H1 (cell line): ENCODE data around the gene CNTD1. TPM values are rescaled to one million over a fixed set of nuclear protein-coding genes. Genes with fewer than 3 reads are reported as not detected.

Experiments used
- CTCF ChIA-PET: fragments of 300-600 bp; sonication (Branson Sonifier 250); formaldehyde crosslinking; loops from one replicate; lab custom pipeline; 2021; ENCODE audit not compliant: partially characterized antibody; lab: Charles Lee
- POLR2A ChIA-PET: fragments of 300-600 bp; sonication (Branson Sonifier 250); formaldehyde crosslinking; loops from one replicate; lab custom pipeline; 2021; ENCODE audit warnings: inconsistent platforms; ENCODE audit not compliant: partially characterized antibody; lab: Charles Lee
- DNase-seq, 2 experiments: peaks; one replicate each; pipeline versions ENCODE4 v3.0.0 to v3.0.0-alpha.2; 2010 to 2022; ENCODE audit warnings: low spot score in 2 of 2, low read depth in 1 of 2, mixed read lengths in 1 of 2
- FAIRE-seq: peaks from 2 replicates; lab custom pipeline; 2011; peaks lifted over from hg19 to GRCh38; lab: Jason Lieb, UNC
- H2AFZ ChIP-seq: 2 replicates; pipeline ENCODE4 v1.8.1; 2012; ENCODE audit warnings: low read length, inconsistent platforms
- H2AK5ac ChIP-seq: 2 replicates; pipeline ENCODE4 v1.6.1; 2013; ENCODE audit warnings: low read depth, low read length
- H2BK120ac ChIP-seq: replicated peaks from 2 replicates; pipeline ENCODE3; 2013; ENCODE audit warnings: low read depth, low read length, inconsistent platforms
- H2BK12ac ChIP-seq: 2 replicates; pipeline ENCODE4 v1.6.1; 2013; ENCODE audit warnings: low read depth, low read length
- H2BK15ac ChIP-seq: 2 replicates; pipeline ENCODE4 v1.6.1; 2013; ENCODE audit warnings: low read length
- H2BK20ac ChIP-seq: 2 replicates; pipeline ENCODE4 v1.6.1; 2013; ENCODE audit warnings: low read length
- H2BK5ac ChIP-seq: 2 replicates; pipeline ENCODE4 v1.6.1; 2013; ENCODE audit warnings: low read depth, low read length
- H3K14ac ChIP-seq: 2 replicates; pipeline ENCODE4 v1.6.1; 2013; ENCODE audit warnings: inconsistent platforms; ENCODE audit not compliant: insufficient read length
- H3K18ac ChIP-seq: 2 replicates; pipeline ENCODE4 v1.6.1; 2013; ENCODE audit warnings: low read length; ENCODE audit errors: extremely low read depth
- H3K23ac ChIP-seq: 2 replicates; pipeline ENCODE4 v1.6.1; 2013; ENCODE audit warnings: inconsistent platforms; ENCODE audit not compliant: insufficient read length
- H3K23me2 ChIP-seq: 2 replicates; pipeline ENCODE4 v1.6.1; 2013; ENCODE audit warnings: low read depth, low read length
- H3K27ac ChIP-seq: 2 replicates; pipeline ENCODE4 v1.6.1; 2011; ENCODE audit warnings: low read depth, low read length, inconsistent platforms
- H3K27me3 ChIP-seq, 4 experiments: replicated peaks in 1 of 4; 1 replicate in 1 of 4; 2 replicates in 3 of 4; pipeline versions ENCODE4 v1.6.1 to v1.8.1; 2011 to 2013; ENCODE audit warnings: low read length in 3 of 4, mild to moderate bottlenecking in 3 of 4, inconsistent platforms in 2 of 4, mixed read lengths in 2 of 4, moderate library complexity in 1 of 4; ENCODE audit not compliant: control insufficient read depth in 3 of 4, insufficient read depth in 3 of 4; ENCODE audit errors: extremely low read depth in 1 of 4
- H3K36me3 ChIP-seq, 4 experiments: 2 replicates each; pipeline versions ENCODE4 v1.6.1 to v1.8.1; 2011 to 2013; ENCODE audit warnings: mild to moderate bottlenecking in 4 of 4, low read length in 3 of 4, moderate library complexity in 2 of 4, control low read depth in 1 of 4, inconsistent platforms in 1 of 4; ENCODE audit not compliant: insufficient read depth in 4 of 4, control insufficient read depth in 2 of 4
- H3K4ac ChIP-seq: replicated peaks from 2 replicates; pipeline ENCODE3; 2013; ENCODE audit warnings: low read length, low read depth, mixed read lengths, inconsistent platforms; ENCODE audit not compliant: insufficient read length
- H3K4me1 ChIP-seq, 4 experiments: replicated peaks in 1 of 4; 1 replicate in 1 of 4; 2 replicates in 3 of 4; pipeline versions ENCODE4 v1.6.1 to v1.8.1; 2011 to 2013; ENCODE audit warnings: low read length in 3 of 4, inconsistent platforms in 2 of 4, mixed read lengths in 1 of 4; ENCODE audit not compliant: insufficient read depth in 4 of 4, control insufficient read depth in 3 of 4
- H3K4me2 ChIP-seq, 2 experiments: 2 replicates each; pipeline versions ENCODE4 v1.6.1 to v1.8.1; 2011 to 2013; ENCODE audit warnings: low read depth in 2 of 2, low read length in 2 of 2, control low read depth in 1 of 2, inconsistent platforms in 1 of 2, mild to moderate bottlenecking in 1 of 2; ENCODE audit not compliant: insufficient read depth in 1 of 2
- H3K4me3 ChIP-seq, 4 experiments: fragments of 200-600, 300-600 bp in 1 of 4; sonication (generic), shearing (Covaris generic), sonication (Bioruptor Twin) in 1 of 4; 2 replicates each; pipeline versions ENCODE4 v1.5.1 to v1.8.1; 2011 to 2016; ENCODE audit warnings: low read length in 4 of 4, low read depth in 3 of 4, control low read depth in 2 of 4, inconsistent platforms in 2 of 4, mild to moderate bottlenecking in 2 of 4, mixed read lengths in 1 of 4, moderate library complexity in 1 of 4; ENCODE audit not compliant: insufficient read depth in 2 of 4; ENCODE audit errors: extremely low read depth in 1 of 4
- H3K56ac ChIP-seq: replicated peaks from 2 replicates; pipeline ENCODE3; 2013; ENCODE audit warnings: low read depth, mild to moderate bottlenecking, mixed read lengths, low read length, inconsistent platforms; ENCODE audit not compliant: insufficient read length
- H3K79me1 ChIP-seq: 2 replicates; pipeline ENCODE4 v1.6.1; 2013; ENCODE audit warnings: low read depth, low read length, control low read depth
- H3K79me2 ChIP-seq, 2 experiments: 2 replicates each; pipeline versions ENCODE4 v1.6.1 to v1.8.1; 2012 to 2013; ENCODE audit warnings: low read length in 2 of 2, mild to moderate bottlenecking in 2 of 2, inconsistent platforms in 1 of 2; ENCODE audit not compliant: insufficient read depth in 2 of 2, control insufficient read depth in 1 of 2
- H3K9ac ChIP-seq, 4 experiments: replicated peaks in 1 of 4; 1 replicate in 1 of 4; 2 replicates in 3 of 4; pipeline versions ENCODE4 v1.6.1 to v1.8.1; 2011 to 2013; ENCODE audit warnings: low read depth in 3 of 4, low read length in 3 of 4, control low read depth in 2 of 4, mild to moderate bottlenecking in 2 of 4, moderate library complexity in 2 of 4, inconsistent platforms in 1 of 4; ENCODE audit errors: extremely low read depth in 1 of 4
- H3K9me3 ChIP-seq, 2 experiments: 2 replicates each; pipeline versions ENCODE4 v1.6.1 to v1.8.1; 2012 to 2013; ENCODE audit warnings: mild to moderate bottlenecking in 2 of 2, moderate library complexity in 2 of 2, control low read depth in 1 of 2, inconsistent platforms in 1 of 2, low read depth in 1 of 2, low read length in 1 of 2, mixed read lengths in 1 of 2; ENCODE audit not compliant: insufficient read depth in 2 of 2
- H4K20me1 ChIP-seq, 2 experiments: replicated peaks in 1 of 2; 2 replicates each; pipeline versions ENCODE3 to v1.8.1; 2011 to 2013; ENCODE audit warnings: inconsistent platforms in 2 of 2, low read length in 2 of 2, mild to moderate bottlenecking in 1 of 2; ENCODE audit not compliant: insufficient read depth in 2 of 2, control insufficient read depth in 1 of 2
- H4K5ac ChIP-seq: 2 replicates; pipeline ENCODE4 v1.6.1; 2013; ENCODE audit warnings: low read length, low read depth, mixed read lengths, inconsistent platforms; ENCODE audit not compliant: insufficient read length
- H4K8ac ChIP-seq: 2 replicates; pipeline ENCODE4 v1.8.0; 2013; ENCODE audit warnings: mild to moderate bottlenecking, moderate library complexity, low read length, inconsistent platforms; ENCODE audit not compliant: insufficient read depth; ENCODE audit errors: extremely low read depth
- H4K91ac ChIP-seq: replicated peaks from 2 replicates; pipeline ENCODE3; 2013; ENCODE audit warnings: low read length, mixed read lengths, inconsistent platforms; ENCODE audit not compliant: insufficient read length
- BCL11A ChIP-seq, 2 experiments: IDR thresholded peaks; one replicate each; pipeline ENCODE4 v1.6.1; 2011; ENCODE audit warnings: low read depth in 2 of 2, low read length in 2 of 2, mild to moderate bottlenecking in 2 of 2
- CHD2 ChIP-seq: IDR thresholded peaks from 2 replicates; pipeline ENCODE4 v1.6.1; 2012; ENCODE audit warnings: low read length, improper control_type of control experiment
- FOSL1 ChIP-seq: IDR thresholded peaks from 2 replicates; pipeline ENCODE4 v1.6.1; 2011; ENCODE audit warnings: mild to moderate bottlenecking, low read depth, low read length, moderate library complexity; ENCODE audit not compliant: insufficient read depth
- HDAC2 ChIP-seq, 2 experiments: fragments of 300-600 bp in 1 of 2; sonication (generic) in 1 of 2; IDR thresholded peaks; 2 replicates each; pipeline ENCODE4 v1.6.1; 2011 to 2012; ENCODE audit warnings: low read depth in 2 of 2, low read length in 2 of 2, mild to moderate bottlenecking in 2 of 2, moderate library complexity in 2 of 2, borderline replicate concordance in 1 of 2, inconsistent platforms in 1 of 2
- JUND ChIP-seq: IDR thresholded peaks from 2 replicates; pipeline ENCODE4 v1.6.1; 2011; ENCODE audit warnings: mild to moderate bottlenecking, improper control_type of control experiment, low read length
- KDM4A ChIP-seq: IDR thresholded peaks from one replicate; pipeline ENCODE4 v1.7.1; 2012; ENCODE audit warnings: low read depth, mild to moderate bottlenecking, moderate library complexity, low read length, inconsistent platforms; ENCODE audit not compliant: severe bottlenecking
- POLR2AphosphoS5 ChIP-seq: IDR thresholded peaks from 2 replicates; pipeline ENCODE4 v1.6.1; 2011; ENCODE audit warnings: low read depth, low read length
- RFX5 ChIP-seq: IDR thresholded peaks from 2 replicates; pipeline ENCODE4 v1.6.1; 2011; ENCODE audit warnings: low read depth, low read length, improper control_type of control experiment, borderline replicate concordance
- WGBS, 2 experiments: shearing (Covaris generic) in 1 of 2; methylation state at CpG; one replicate each; pipeline versions ENCODE4 v1.1.6 to v1.1.7; 2013 to 2015; ENCODE audit warnings: low lambda C conversion rate in 2 of 2, mixed read lengths in 2 of 2, inconsistent platforms in 1 of 2, low coverage in 1 of 2, missing lambda C conversion rate in 1 of 2; ENCODE audit not compliant: insufficient replicate concordance in 2 of 2, insufficient coverage in 1 of 2, insufficient read length in 1 of 2; ENCODE audit errors: extremely low coverage in 1 of 2, missing lambda C conversion rate in 1 of 2; 5-methylcytosine and 5-hydroxymethylcytosine counted together
- polyA plus RNA-seq, 7 experiments: library from polyadenylated mRNA; depleted of rRNA in 3 of 7; stranded (reverse) in 5 of 7; unstranded in 2 of 7; fragments of >200 nt in 5 of 7; fragments of 200-250 nt in 2 of 7; gene quantifications; 1 replicate in 5 of 7; 2 replicates in 1 of 7; 4 replicates in 1 of 7; pipeline versions ENCODE4 v1.2.1 to v1.2.3, GENCODE V29; 2011 to 2013; ENCODE audit warnings: missing spikeins in 2 of 7, mixed read lengths in 2 of 7
- total RNA-seq: library from RNA; stranded (reverse); fragmentation: NEBNext Ultra II Directional; extraction: Animal tissue kit (Norgen Biotek cat#: 25700); gene quantifications from 2 replicates; pipeline ENCODE4 v1.2.1, GENCODE V29; 2021
- TF ChIP-seq, protein P1 (sequence below): IDR thresholded peaks from 2 replicates; pipeline ENCODE4 v1.6.1; 2012; ENCODE audit warnings: inconsistent platforms

Gene CNTD1
- total and polyA plus RNA-seq, 2 of the 8 experiments (the other 6 are each of a cell fraction or from before 2014, with no cell fraction given): not detected

DNA sequence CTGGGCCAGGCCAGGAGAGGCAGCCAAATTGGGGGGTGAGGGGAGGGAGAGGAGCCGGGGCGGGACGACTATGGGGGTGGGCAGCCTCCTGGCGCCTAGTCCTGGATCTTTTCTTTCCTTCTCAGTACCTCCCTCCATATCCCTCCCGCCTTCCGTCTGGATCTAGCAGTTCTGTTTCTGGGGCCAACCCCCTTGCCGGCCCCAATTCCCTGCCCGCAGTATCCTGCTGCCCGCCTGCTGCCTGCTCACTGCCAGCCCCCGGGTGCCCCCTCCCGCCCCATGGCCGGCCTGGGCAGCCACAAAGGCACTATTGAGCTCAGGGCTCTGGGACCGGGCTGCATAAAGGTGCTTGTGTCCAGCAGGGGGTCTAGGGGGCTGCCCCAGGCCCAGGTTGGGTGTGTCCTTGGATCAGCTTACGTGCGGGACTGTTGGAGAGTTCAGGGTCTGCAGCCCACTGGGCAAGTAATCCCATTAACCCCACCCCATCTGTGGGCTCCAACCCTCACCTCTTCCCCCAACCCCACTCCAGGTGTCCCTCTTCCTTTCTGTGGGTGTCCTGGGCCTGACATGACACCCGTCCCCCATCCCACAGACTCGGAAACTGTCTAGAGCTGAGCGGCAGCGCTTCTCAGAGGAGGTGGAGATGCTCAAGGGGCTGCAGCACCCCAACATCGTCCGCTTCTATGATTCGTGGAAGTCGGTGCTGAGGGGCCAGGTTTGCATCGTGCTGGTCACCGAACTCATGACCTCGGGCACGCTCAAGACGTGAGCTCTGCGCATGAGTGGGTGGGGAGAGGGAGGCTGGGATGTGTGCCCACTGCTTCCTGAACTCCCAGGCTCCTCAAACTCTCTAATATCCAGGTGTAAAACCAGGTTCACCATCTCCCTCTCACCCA lies 16.2 kb upstream of the CNTD1 start:
- DNase-seq (no peak), FAIRE-seq (no peak)
- H3K4me3 ChIP-seq: no peak overlapping the region
- no peak overlapping the region for H2BK20ac ChIP-seq
- H3K18ac ChIP-seq: no peak overlapping the region
- H3K4ac ChIP-seq: no peak overlapping the region
- no peaks in the 10 kb centered on the region for H3K79me1 ChIP-seq
- H4K20me1 ChIP-seq: no peaks in the 10 kb centered on the region
- peak overlapping the region; percentile 57; the same call in 1 of the 2 replicates for H4K8ac ChIP-seq
- H3K27ac ChIP-seq: no peak overlapping the region
- no peak overlapping the region for H3K9ac ChIP-seq
- H2AK5ac ChIP-seq: no peak overlapping the region
- H4K91ac ChIP-seq: no peak overlapping the region
- H3K36me3 ChIP-seq: peaks cover 5 to 13% (median 9%) of the 10 kb centered on the region in 4 experiments; a peak in 6 of 8 replicates
- no peak overlapping the region for H4K5ac ChIP-seq
- no peaks in the 10 kb centered on the region for H3K79me2 ChIP-seq
- H3K27me3 ChIP-seq: peaks cover 6 to 23% (median 19%) of the 10 kb centered on the region in 4 experiments
- POLR2A ChIA-PET: interaction anchor here (0.5 to 3.8 kb wide), 7 partner anchors 9 to 238 kb away, joined by 3 to 17 read pairs (median 5); partner anchors contain the start of genes CNTD1, COA3 and VPS25
- H3K23ac ChIP-seq: no peak overlapping the region
- WGBS, 2 experiments: 81% methylated on average over 22 of the region's 29 CpGs; no CpG with 5 or more reads in 1 of the 2 experiments
- H3K14ac ChIP-seq: no peak overlapping the region
- H3K4me1 ChIP-seq: peaks cover 0 to 14% (median 8%) of the 10 kb centered on the region in 4 experiments; a peak in 6 of 7 replicates
- H3K9me3 ChIP-seq: no peaks in the 10 kb centered on the region
- no peak overlapping the region for H3K56ac ChIP-seq
- 0 out of 2 replicates have a peak overlapping the region, but pooled peaks have one; percentile 61 for H2BK15ac ChIP-seq
- peak overlapping the region; percentile 50; the same call in 1 of the 2 replicates for H2BK12ac ChIP-seq
- H3K23me2 ChIP-seq: peaks cover 11% of the 10 kb centered on the region
- CTCF ChIA-PET: interaction anchor here (1.0 to 1.5 kb wide), 4 partner anchors 19 to 110 kb away, joined by 3 to 5 read pairs (median 3); no protein-coding TSS in a partner anchor
- no peak overlapping the region for H2BK5ac ChIP-seq
- H2BK120ac ChIP-seq: no peak overlapping the region
- no peak overlapping the region for H2AFZ ChIP-seq
- no peak overlapping the region; a peak in 1 of 4 replicates for H3K4me2 ChIP-seq
- TF ChIP-seq HDAC2 (IDR thresholded peaks at IDR 0.05; ENCODE audit: borderline replicate concordance in 1 of 2, low read depth in 2 of 2, low read length in 2 of 2) (no peak), JUND (no peak), KDM4A (no peak), CHD2 (no peak), RFX5 (no peak), BCL11A (IDR thresholded peaks at IDR 0.05; ENCODE audit: low read depth in 2 of 2, low read length in 2 of 2) (no peak), FOSL1 (no peak), POLR2AphosphoS5 (no peak)
- TF ChIP-seq, protein P1, sequence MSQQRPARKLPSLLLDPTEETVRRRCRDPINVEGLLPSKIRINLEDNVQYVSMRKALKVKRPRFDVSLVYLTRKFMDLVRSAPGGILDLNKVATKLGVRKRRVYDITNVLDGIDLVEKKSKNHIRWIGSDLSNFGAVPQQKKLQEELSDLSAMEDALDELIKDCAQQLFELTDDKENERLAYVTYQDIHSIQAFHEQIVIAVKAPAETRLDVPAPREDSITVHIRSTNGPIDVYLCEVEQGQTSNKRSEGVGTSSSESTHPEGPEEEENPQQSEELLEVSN: no peak
